Measurements from ENCODE around the gene KDM8.

The KDM8 gene

DNA sequence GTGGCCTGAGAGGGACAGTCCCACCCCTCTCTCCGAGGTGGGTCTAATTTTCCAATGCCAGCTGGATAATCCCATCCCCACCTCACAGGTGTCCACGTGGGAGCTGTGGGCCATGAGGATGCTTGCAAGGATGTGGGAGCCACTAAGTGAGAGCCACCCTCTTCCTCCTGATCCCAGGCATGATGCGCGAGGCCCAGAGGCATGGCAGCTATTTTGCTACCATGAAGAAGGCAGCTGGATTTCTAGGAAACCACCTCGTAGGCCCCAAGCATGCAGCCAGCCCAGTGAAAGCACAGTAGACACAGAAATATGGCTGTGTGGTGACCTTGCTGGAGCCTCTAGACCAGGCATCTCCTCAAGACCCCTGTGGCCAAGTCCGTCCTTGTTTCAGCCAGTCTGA, 20.4 kb downstream of the KDM8 start:
- Histone ChIP-seq H3K4me3 (ENCODE audit: extremely low read depth, insufficient read depth, low read length, poor library complexity, severe bottlenecking) (no peak overlapping the region), H3K27ac (ENCODE audit: low read depth, low read length, severe bottlenecking) (no peak overlapping the region), H3K4me1 (ENCODE audit: control insufficient read depth, insufficient read depth, low read length, poor library complexity, severe bottlenecking) (peaks cover 30% of the 10 kb centered on the region), H3K9me3 (ENCODE audit: control insufficient read depth, low read length) (no peaks in the 10 kb centered on the region), H3K36me3 (ENCODE audit: control insufficient read depth, insufficient read depth, low read length) (peaks cover 8% of the 10 kb centered on the region)
- WGBS, 2 experiments (ENCODE audit: insufficient coverage in 2 of 2), result 95 to 97% methylated on average over 4 of the region's 6 CpGs

- Histone ChIP-seq H3K36me3 (ENCODE audit: control insufficient read depth, insufficient read depth, low read length) (peaks cover 8% of the 10 kb centered on the region), H3K9me3 (ENCODE audit: control insufficient read depth, low read length) (no peaks in the 10 kb centered on the region), H3K27ac (ENCODE audit: low read depth, low read length, severe bottlenecking) (no peak overlapping the region), H3K4me3 (ENCODE audit: extremely low read depth, insufficient read depth, low read length, poor library complexity, severe bottlenecking) (no peak overlapping the region), H3K4me1 (ENCODE audit: control insufficient read depth, insufficient read depth, low read length, poor library complexity, severe bottlenecking) (peaks cover 30% of the 10 kb centered on the region)
- 88 to 94% methylated on average over 10 to 14 of the region's 14 CpGs for WGBS, 2 experiments (ENCODE audit: insufficient coverage in 2 of 2)
These were observed 21.0 kb downstream of the KDM8 start for GRCh38 chr16:27224271-27224737.

DNA sequence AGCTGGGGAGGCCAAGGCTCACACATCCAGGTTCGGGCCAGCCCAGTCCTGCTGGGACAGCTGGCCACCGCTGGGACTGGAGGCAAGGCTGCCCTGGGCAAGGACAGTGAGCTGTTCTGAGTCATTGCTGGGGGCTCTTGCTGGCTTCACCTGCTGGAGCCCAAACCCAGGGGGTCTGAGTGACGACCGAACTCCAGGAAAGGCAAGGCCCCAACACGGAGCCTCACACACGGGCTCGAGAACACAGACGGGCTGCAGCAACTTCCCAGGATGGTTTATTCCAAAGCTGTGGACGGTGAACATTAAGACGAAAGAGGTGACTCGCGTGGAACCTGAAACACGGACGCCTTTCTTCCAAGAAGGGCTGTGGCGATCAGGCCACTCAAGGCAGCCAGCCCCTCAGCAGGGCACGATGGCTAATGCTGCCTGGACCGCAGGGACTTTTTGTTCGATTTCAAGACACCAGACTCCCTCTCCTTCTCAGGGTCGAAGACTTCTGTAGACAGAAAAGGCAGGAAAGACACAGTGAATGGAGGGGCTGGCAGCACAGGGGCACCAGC, 21.5 kb downstream of the KDM8 start:
- Histone ChIP-seq H3K9me3 (ENCODE audit: control insufficient read depth, low read length) (no peaks in the 10 kb centered on the region), H3K36me3 (ENCODE audit: control insufficient read depth, insufficient read depth, low read length) (peaks cover 5% of the 10 kb centered on the region), H3K4me3 (ENCODE audit: extremely low read depth, insufficient read depth, low read length, poor library complexity, severe bottlenecking) (no peak overlapping the region), H3K27ac (ENCODE audit: low read depth, low read length, severe bottlenecking) (no peak overlapping the region), H3K4me1 (ENCODE audit: control insufficient read depth, insufficient read depth, low read length, poor library complexity, severe bottlenecking) (peaks cover 30% of the 10 kb centered on the region)
- 76 to 82% methylated on average over 18 to 19 of the region's 19 CpGs for WGBS, 2 experiments (ENCODE audit: insufficient coverage in 2 of 2)

DNA sequence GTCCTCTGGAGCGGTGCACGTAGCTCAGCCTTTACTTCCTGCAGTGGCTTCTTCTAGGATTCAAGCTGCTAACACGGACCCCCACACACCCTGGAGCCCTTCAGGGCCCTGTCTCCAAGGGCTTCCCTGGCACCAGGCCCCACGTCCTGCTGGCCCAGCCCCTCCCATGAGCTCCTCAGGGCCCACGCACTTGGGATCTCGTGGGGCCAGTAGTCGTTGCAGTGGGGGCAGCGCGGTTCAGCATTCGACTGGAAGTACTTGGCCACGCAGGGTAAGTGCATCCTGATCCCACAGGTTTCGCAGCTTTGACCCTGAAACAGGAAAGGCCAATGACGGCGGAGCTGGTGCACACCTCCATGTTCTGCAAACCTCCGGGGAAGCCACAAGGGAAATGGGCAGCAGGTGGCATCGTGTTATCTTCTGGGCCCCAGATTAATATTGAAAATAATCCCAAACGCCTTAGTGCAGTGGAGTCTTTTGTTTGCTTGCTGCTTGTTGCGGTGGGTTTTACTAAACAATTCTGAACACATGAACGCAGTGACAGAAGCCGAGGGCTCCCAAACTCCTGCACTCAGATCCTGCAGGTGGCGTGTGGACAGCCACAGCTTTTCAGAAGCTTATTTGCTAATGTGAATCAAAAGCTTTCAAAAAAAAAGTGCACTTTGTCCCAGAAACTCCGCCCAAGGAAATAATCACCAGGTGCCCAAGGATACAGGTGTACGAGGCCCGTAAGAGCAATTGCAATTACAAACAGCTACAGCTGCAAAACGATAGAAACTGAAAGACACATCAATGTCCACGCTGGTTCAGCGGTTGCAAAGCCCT, 22.4 kb downstream of the KDM8 start:
- Histone ChIP-seq H3K36me3 (ENCODE audit: control insufficient read depth, insufficient read depth, low read length) (peaks cover 2% of the 10 kb centered on the region), H3K9me3 (ENCODE audit: control insufficient read depth, low read length) (no peaks in the 10 kb centered on the region), H3K4me3 (ENCODE audit: extremely low read depth, insufficient read depth, low read length, poor library complexity, severe bottlenecking) (no peak overlapping the region), H3K4me1 (ENCODE audit: control insufficient read depth, insufficient read depth, low read length, poor library complexity, severe bottlenecking) (peaks cover 30% of the 10 kb centered on the region), H3K27ac (ENCODE audit: low read depth, low read length, severe bottlenecking) (no peak overlapping the region)
- WGBS, 2 experiments (ENCODE audit: insufficient coverage in 2 of 2), result 90 to 91% methylated on average over 24 to 27 of the region's 27 CpGs

- no peaks in the 10 kb centered on the region for H3K36me3 ChIP-seq (ENCODE audit: control insufficient read depth, insufficient read depth, low read length)
- H3K4me3 ChIP-seq (ENCODE audit: extremely low read depth, insufficient read depth, low read length, poor library complexity, severe bottlenecking), result no peak overlapping the region
- H3K9me3 ChIP-seq (ENCODE audit: control insufficient read depth, low read length), result no peaks in the 10 kb centered on the region
- 85 to 89% methylated on average over 16 to 18 of the region's 20 CpGs for WGBS, 2 experiments (ENCODE audit: insufficient coverage in 2 of 2)
- H3K27ac ChIP-seq (ENCODE audit: low read depth, low read length, severe bottlenecking), result no peak overlapping the region
- H3K4me1 ChIP-seq (ENCODE audit: control insufficient read depth, insufficient read depth, low read length, poor library complexity, severe bottlenecking), result peaks cover 30% of the 10 kb centered on the region
These were observed 23.1 kb downstream of the KDM8 start for GRCh38 chr16:27226476-27226875.

GRCh38 chr16:27226976-27227705, 23.8 kb downstream of the KDM8 start:
- WGBS, 2 experiments (ENCODE audit: insufficient coverage in 2 of 2), result 94 to 97% methylated on average over 13 of the region's 16 CpGs
- Histone ChIP-seq H3K4me3 (ENCODE audit: extremely low read depth, insufficient read depth, low read length, poor library complexity, severe bottlenecking) (no peak overlapping the region), H3K36me3 (ENCODE audit: control insufficient read depth, insufficient read depth, low read length) (no peaks in the 10 kb centered on the region), H3K4me1 (ENCODE audit: control insufficient read depth, insufficient read depth, low read length, poor library complexity, severe bottlenecking) (peaks cover 29% of the 10 kb centered on the region), H3K27ac (ENCODE audit: low read depth, low read length, severe bottlenecking) (no peak overlapping the region), H3K9me3 (ENCODE audit: control insufficient read depth, low read length) (no peaks in the 10 kb centered on the region)

- Histone ChIP-seq H3K4me3 (ENCODE audit: extremely low read depth, insufficient read depth, low read length, poor library complexity, severe bottlenecking) (no peak overlapping the region), H3K27ac (ENCODE audit: low read depth, low read length, severe bottlenecking) (no peak overlapping the region)
These were observed 24.7 kb downstream of the KDM8 start for GRCh38 chr16:27228045-27228444.

GRCh38 chr16:27228621-27229501, 25.5 kb downstream of the KDM8 start:
- Histone ChIP-seq H3K36me3 (ENCODE audit: control insufficient read depth, insufficient read depth, low read length) (no peaks in the 10 kb centered on the region), H3K9me3 (ENCODE audit: control insufficient read depth, low read length) (no peaks in the 10 kb centered on the region), H3K27ac (ENCODE audit: low read depth, low read length, severe bottlenecking) (no peak overlapping the region), H3K4me1 (ENCODE audit: control insufficient read depth, insufficient read depth, low read length, poor library complexity, severe bottlenecking) (peaks cover 16% of the 10 kb centered on the region), H3K4me3 (ENCODE audit: extremely low read depth, insufficient read depth, low read length, poor library complexity, severe bottlenecking) (no peak overlapping the region)
- 95 to 96% methylated on average over 16 to 21 of the region's 21 CpGs for WGBS, 2 experiments (ENCODE audit: insufficient coverage in 2 of 2)

More at GRCh38 chr16:27228045-27228444, 24.7 kb downstream of the KDM8 start:
- no peaks in the 10 kb centered on the region for H3K36me3 ChIP-seq (ENCODE audit: control insufficient read depth, insufficient read depth, low read length)
- 89 to 100% methylated on average over 3 to 5 of the region's 12 CpGs for WGBS, 2 experiments (ENCODE audit: insufficient coverage in 2 of 2)
- peaks cover 23% of the 10 kb centered on the region for H3K4me1 ChIP-seq (ENCODE audit: control insufficient read depth, insufficient read depth, low read length, poor library complexity, severe bottlenecking)
- H3K9me3 ChIP-seq (ENCODE audit: control insufficient read depth, low read length), result no peaks in the 10 kb centered on the region

DNA sequence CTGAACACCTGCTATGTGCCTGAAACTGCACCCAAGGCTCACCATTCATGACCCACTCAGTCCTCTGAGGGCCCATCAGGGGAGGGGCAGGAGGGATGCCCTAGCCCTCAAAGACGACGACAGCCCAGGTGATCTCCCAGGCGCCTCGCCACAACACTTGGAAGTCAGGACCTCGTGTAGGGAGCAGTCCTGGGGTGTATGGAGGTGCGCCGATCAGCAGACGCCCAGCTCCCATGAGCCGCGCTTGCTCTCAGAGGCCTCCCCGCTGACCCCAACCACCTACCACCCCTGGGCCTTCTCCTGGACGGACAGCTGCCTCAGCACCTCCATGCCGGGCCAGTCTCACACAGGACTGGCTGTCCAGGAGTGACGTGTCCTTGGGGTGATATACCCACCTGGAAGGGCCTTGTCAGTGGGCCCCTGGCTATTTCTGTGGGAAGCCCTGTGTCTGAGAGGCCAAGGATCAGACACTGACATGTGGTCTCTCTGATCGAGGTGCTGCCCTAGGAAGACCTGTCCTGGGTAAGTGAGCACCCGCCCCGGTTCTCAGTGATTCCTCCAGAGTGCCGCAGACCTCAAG, 26.7 kb downstream of the KDM8 start:
- H3K4me3 ChIP-seq (ENCODE audit: extremely low read depth, insufficient read depth, low read length, poor library complexity, severe bottlenecking), result no peak overlapping the region
- H3K9me3 ChIP-seq (ENCODE audit: control insufficient read depth, low read length), result no peaks in the 10 kb centered on the region
- H3K36me3 ChIP-seq (ENCODE audit: control insufficient read depth, insufficient read depth, low read length), result no peaks in the 10 kb centered on the region
- no peak overlapping the region for H3K27ac ChIP-seq (ENCODE audit: low read depth, low read length, severe bottlenecking)
- peaks cover 9% of the 10 kb centered on the region for H3K4me1 ChIP-seq (ENCODE audit: control insufficient read depth, insufficient read depth, low read length, poor library complexity, severe bottlenecking)
- 94 to 96% methylated on average over 11 to 17 of the region's 18 CpGs for WGBS, 2 experiments (ENCODE audit: insufficient coverage in 2 of 2)

DNA sequence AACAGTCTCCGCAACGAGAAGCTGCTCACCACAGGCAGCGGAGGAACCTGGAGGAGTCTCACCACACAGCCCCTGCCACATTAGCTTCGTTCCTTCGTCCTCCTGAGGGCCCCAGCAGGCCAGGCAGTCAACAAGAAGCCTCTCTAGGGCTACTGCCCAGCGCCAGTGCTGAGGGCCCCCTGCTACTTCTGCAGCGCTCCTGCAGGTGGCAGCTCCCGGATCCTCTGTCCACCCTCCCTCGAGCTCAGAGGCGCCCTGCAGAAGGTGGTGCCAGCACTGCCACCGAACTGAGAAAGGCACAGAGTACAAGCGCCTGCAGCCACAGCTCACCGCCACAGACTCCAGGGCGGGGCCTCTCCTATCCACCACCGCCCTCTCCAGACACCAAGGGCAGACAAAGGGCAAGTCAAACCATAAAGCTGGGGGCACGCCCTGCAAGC, 27.3 kb downstream of the KDM8 start:
- Histone ChIP-seq H3K4me3 (ENCODE audit: extremely low read depth, insufficient read depth, low read length, poor library complexity, severe bottlenecking) (no peak overlapping the region), H3K9me3 (ENCODE audit: control insufficient read depth, low read length) (no peaks in the 10 kb centered on the region), H3K27ac (ENCODE audit: low read depth, low read length, severe bottlenecking) (no peak overlapping the region), H3K4me1 (ENCODE audit: control insufficient read depth, insufficient read depth, low read length, poor library complexity, severe bottlenecking) (peaks cover 11% of the 10 kb centered on the region), H3K36me3 (ENCODE audit: control insufficient read depth, insufficient read depth, low read length) (no peaks in the 10 kb centered on the region)
- 87 to 92% methylated on average over 13 to 16 of the region's 16 CpGs for WGBS, 2 experiments (ENCODE audit: insufficient coverage in 2 of 2)

Measured in mesodermal cell (in vitro differentiated cells).